HepG2 (cell line): ENCODE data around the gene TMEM258. TPM values are rescaled to one million over a fixed set of nuclear protein-coding genes. Genes with fewer than 3 reads are reported as not detected.
A peak's percentile ranks its signal among the peaks of the same experiment; 100 is the strongest.

Experiments used
- ATAC-seq: fragments of 200-7000 bp; cut with Tn5 transposase; 3 replicates; pipeline ENCODE4 v1.9.1; 2020; ENCODE audit warnings: mild to moderate bottlenecking, moderate library complexity
- BruUV-seq: library from RNA; stranded (reverse); fragments of 400-500 nt; replicated peaks from 2 replicates; lab custom pipeline; 2021; lab: Mats Ljungman, UMichigan
- CTCF ChIA-PET: fragments of 300-600 bp; formaldehyde crosslinking; extraction: SDS; loops from one replicate; lab custom pipeline; 2021; ENCODE audit warnings: low total read pairs, inconsistent platforms, low intra/inter-chr PET ratio; lab: Yijun Ruan, JAX
- POLR2A ChIA-PET: fragments of 350-600 bp; sonication (Branson Sonifier 250); formaldehyde crosslinking; loops from one replicate; lab custom pipeline; 2020; ENCODE audit warnings: antibody characterized with exemption, inconsistent platforms; lab: Yijun Ruan, JAX
- DNase-seq: peaks from one replicate; pipeline ENCODE4 v3.0.0-alpha.2; 2015; ENCODE audit warnings: low spot score
- FAIRE-seq: peaks from 3 replicates; lab custom pipeline; 2011; peaks lifted over from hg19 to GRCh38; lab: Jason Lieb, UNC
- H2AFZ ChIP-seq: one replicate; pipeline ENCODE4 v1.6.1; 2011; ENCODE audit warnings: low read length, inconsistent platforms
- H3K27ac ChIP-seq: fragments of 300-600 bp; 3 replicates; pipeline ENCODE4 v1.8.0; 2011; ENCODE audit warnings: mixed run types, mild to moderate bottlenecking, mixed read lengths, low read length, inconsistent platforms; ENCODE audit not compliant: insufficient read depth; ENCODE audit errors: extremely low read length
- H3K27me3 ChIP-seq, 2 experiments: fragments of 200-600 bp in 1 of 2; 2 replicates in 1 of 2; 3 replicates in 1 of 2; pipeline versions ENCODE4 v1.6.0 to v1.8.0; 2011; ENCODE audit warnings: low read length in 2 of 2, mild to moderate bottlenecking in 2 of 2, moderate library complexity in 2 of 2, inconsistent platforms in 1 of 2; ENCODE audit not compliant: insufficient read depth in 2 of 2, control insufficient read depth in 1 of 2
- H3K36me3 ChIP-seq, 2 experiments: fragments of 200-600 bp in 1 of 2; replicated peaks in 1 of 2; 2 replicates in 1 of 2; 3 replicates in 1 of 2; pipeline versions ENCODE4 v1.5.1 to v1.8.0; 2011; ENCODE audit warnings: low read length in 2 of 2, inconsistent platforms in 1 of 2; ENCODE audit not compliant: insufficient read depth in 2 of 2, control insufficient read depth in 1 of 2
- H3K4me1 ChIP-seq: 2 replicates; pipeline ENCODE4 v1.5.1; 2012; ENCODE audit warnings: low read length, inconsistent platforms; ENCODE audit not compliant: insufficient read depth
- H3K4me2 ChIP-seq: 2 replicates; pipeline ENCODE4 v1.6.0; 2011; ENCODE audit warnings: low read depth, low read length, inconsistent platforms
- H3K4me3 ChIP-seq, 3 experiments: fragments of 200-600 bp in 1 of 3; sonication (generic), shearing (Covaris generic) in 1 of 3; replicated peaks in 1 of 3; 2 replicates each; pipeline ENCODE4 v1.5.1; 2011 to 2016; ENCODE audit warnings: low read length in 3 of 3, inconsistent platforms in 2 of 3, low read depth in 2 of 3, mild to moderate bottlenecking in 2 of 3, control low read depth in 1 of 3, mixed read lengths in 1 of 3; ENCODE audit not compliant: insufficient read depth in 1 of 3
- H3K79me2 ChIP-seq: one replicate; pipeline ENCODE4 v1.6.1; 2011; ENCODE audit warnings: low read length, inconsistent platforms; ENCODE audit not compliant: insufficient read depth
- H3K9ac ChIP-seq: 2 replicates; pipeline ENCODE4 v1.6.0; 2011; ENCODE audit warnings: mild to moderate bottlenecking, low read depth, low read length, inconsistent platforms; ENCODE audit not compliant: insufficient read depth
- H3K9me3 ChIP-seq: 2 replicates; pipeline ENCODE4 v1.5.1; 2012; ENCODE audit warnings: mild to moderate bottlenecking, low read length
- H4K20me1 ChIP-seq: 2 replicates; pipeline ENCODE4 v1.6.0; 2011; ENCODE audit warnings: inconsistent platforms, mild to moderate bottlenecking, low read length, moderate library complexity; ENCODE audit not compliant: insufficient read depth
- HNF4A ChIP-seq: sonication (generic); formaldehyde crosslinking; IDR thresholded peaks from 2 replicates; pipeline ENCODE4 v1.4.0; 2020; ENCODE audit warnings: missing genetic modification reagents
- MTF1 ChIP-seq: sonication (generic); formaldehyde crosslinking; IDR thresholded peaks from 2 replicates; pipeline ENCODE4 v1.5.0; 2020; ENCODE audit warnings: missing genetic modification reagents
- NFRKB ChIP-seq: fragments of 450-650 bp; IDR thresholded peaks from 2 replicates; pipeline ENCODE4 v1.6.1; 2017
- NR2F6 ChIP-seq, 2 experiments: IDR thresholded peaks; 2 replicates each; pipeline ENCODE4 v1.6.1; 2016; ENCODE audit warnings: antibody characterized with exemption in 1 of 2, mild to moderate bottlenecking in 1 of 2
- PAXIP1 ChIP-seq: sonication (generic); formaldehyde crosslinking; conservative IDR thresholded peaks from 2 replicates; pipeline ENCODE4 v1.4.0; 2020; ENCODE audit warnings: mild to moderate bottlenecking, missing genetic modification reagents, moderate library complexity
- SP5 ChIP-seq: IDR thresholded peaks from 2 replicates; pipeline ENCODE4 v1.6.1; 2016; ENCODE audit warnings: low read depth, borderline replicate concordance
- ZNF549 ChIP-seq: sonication (generic); formaldehyde crosslinking; IDR thresholded peaks from 2 replicates; pipeline ENCODE4 v1.5.0; 2020; ENCODE audit warnings: missing genetic modification reagents
- WGBS: methylation state at CpG from one replicate; pipeline ENCODE4 v1.1.6; 2017; ENCODE audit warnings: low lambda C conversion rate; 5-methylcytosine and 5-hydroxymethylcytosine counted together
- in situ Hi-C: cut with HindIII; loops from 2 replicates; pipeline ENCODE4 v1.10.0; 2017; ENCODE audit warnings: low pct_unique_long_range_greater_than_20kb; ENCODE audit not compliant: extremely low pct_ligation_motif_present
- intact Hi-C: fragments of 100-400 bp; cut with micrococcal nuclease; formaldehyde crosslinking; loops from one replicate; pipeline ENCODE4 v1.10.0; 2022; ENCODE audit not compliant: unreplicated experiment
- polyA plus RNA-seq, 8 experiments: library from polyadenylated mRNA; depleted of rRNA in 3 of 8; stranded (reverse) in 7 of 8; unstranded in 1 of 8; fragments of >200 nt; fragmentation: Illumina TruSeq in 4 of 8; extraction: Trizol in 4 of 8; gene quantifications; 2 replicates each; pipeline versions ENCODE4 v1.2.1 to v1.2.3, GENCODE V29; 2011 to 2016; ENCODE audit warnings: low read depth in 4 of 8, missing spikeins in 1 of 8, mixed read lengths in 1 of 8; ENCODE audit not compliant: insufficient read depth in 1 of 8
- total RNA-seq, 5 experiments: library from RNA; depleted of rRNA; stranded (reverse); fragments of >200 nt; fragmentation: Illumina TruSeq; extraction: Trizol; gene quantifications; 2 replicates each; pipeline ENCODE4 v1.2.3, GENCODE V29; 2016; ENCODE audit warnings: low read depth in 1 of 5
- TF ChIP-seq, protein P1 (sequence below): sonication (generic); formaldehyde crosslinking; IDR thresholded peaks from 2 replicates; pipeline ENCODE4 v1.4.0; 2020; ENCODE audit warnings: missing genetic modification reagents
- TF ChIP-seq, protein P2 (sequence below): IDR thresholded peaks from 2 replicates; pipeline ENCODE4 v1.6.1; 2012; ENCODE audit warnings: inconsistent platforms
- TF ChIP-seq, protein P3 (sequence below): IDR thresholded peaks from 2 replicates; pipeline ENCODE4 v1.6.1; 2016; ENCODE audit warnings: mild to moderate bottlenecking

TMEM258 gene
- total and polyA plus RNA-seq, 2 of the 13 experiments (the other 11 are each of a cell fraction or from before 2014, with no cell fraction given) = 175 to 424 TPM

DNA sequence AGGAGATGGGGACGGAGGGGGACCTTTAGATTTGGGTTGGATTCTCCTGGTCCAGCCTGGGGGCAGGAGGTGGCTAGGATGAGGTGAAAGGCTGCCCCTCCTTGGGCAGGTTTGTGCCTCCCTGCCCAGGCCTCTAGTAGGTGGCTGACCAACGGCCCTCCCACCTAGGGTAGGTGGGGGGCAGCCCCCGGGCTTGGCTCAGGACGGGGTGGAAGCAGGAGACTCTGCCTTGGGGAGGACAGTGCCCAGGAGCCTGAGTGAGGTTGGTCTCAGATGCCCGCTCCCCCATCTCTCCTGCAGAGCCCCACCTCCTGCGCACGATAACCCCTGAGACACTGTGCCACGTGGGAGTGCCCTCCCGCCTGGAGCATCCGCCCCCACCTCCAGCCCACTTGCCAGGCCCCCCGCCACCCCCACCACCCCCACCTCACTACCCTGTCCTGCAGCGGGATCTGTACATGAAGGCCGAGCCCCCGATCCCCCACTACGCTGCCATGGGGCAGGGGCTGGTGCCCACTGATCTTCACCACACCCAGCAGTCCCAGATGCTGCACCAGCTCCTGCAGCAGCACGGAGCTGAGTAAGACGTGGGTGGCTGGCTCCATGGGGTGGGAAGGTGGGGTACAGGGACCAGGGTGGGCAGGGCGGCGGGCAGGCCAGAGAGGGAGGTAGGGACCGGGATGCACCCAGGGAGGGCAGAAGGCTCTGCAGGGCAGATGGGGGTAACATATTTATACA lies 22.3 kb downstream of the TMEM258 start:
- peak overlapping the region; percentile 76 for H3K9ac ChIP-seq
- no peak overlapping the region for H2AFZ ChIP-seq
- H4K20me1 ChIP-seq = no peaks in the 10 kb centered on the region
- peak overlapping the region; percentile 91 for H3K4me2 ChIP-seq
- BruUV-seq = no TSS peak
- H3K27ac ChIP-seq = peak overlapping the region; percentile 91
- ATAC-seq = peak; percentile 12
- peaks cover 73% of the 10 kb centered on the region for H3K4me1 ChIP-seq
- FAIRE-seq = no peak
- peak overlapping the region in 2 of 3 experiments; percentile 56 to 66; a peak in 5 of 6 replicates for H3K4me3 ChIP-seq
- intact Hi-C loops (loop anchor here (2.0 kb wide), 1 partner anchor 21 kb away; no protein-coding TSS in a partner anchor), in situ Hi-C loops (no loop called here)
- no peaks in the 10 kb centered on the region for H3K9me3 ChIP-seq
- H3K27me3 ChIP-seq = no peaks in the 10 kb centered on the region; a peak in 1 of 5 replicates
- DNase-seq = no peak
- CTCF ChIA-PET = interaction anchor here (1.1 to 2.7 kb wide), 4 partner anchors 13 to 22 kb away, joined by 3 to 47 read pairs (median 16); partner anchors contain the start of gene MYRF
- peaks cover 2 to 4% of the 10 kb centered on the region in 2 experiments; a peak in 1 of 5 replicates for H3K36me3 ChIP-seq
- POLR2A ChIA-PET = interaction anchor here (0.6 to 5.5 kb wide), 13 partner anchors 14 to 198 kb away, joined by 3 to 92 read pairs (median 6); partner anchors contain the start of genes FEN1, MYRF and TMEM258
- WGBS = 79% methylated on average over 12 of the region's 20 CpGs
- no peaks in the 10 kb centered on the region for H3K79me2 ChIP-seq
- TF ChIP-seq NR2F6 (IDR thresholded peaks at IDR 0.05) (no peak), NR2F6 (CRISPR knock-in tag; IDR thresholded peaks at IDR 0.05) (no peak), SP5 (CRISPR knock-in tag) (0 out of 2 replicates have a peak, but pooled peaks have one; percentile 0), PAXIP1 (CRISPR knock-in tag) (peak; percentile 59; the same call in 1 of the 2 replicates), ZNF549 (CRISPR knock-in tag) (no peak), MTF1 (CRISPR knock-in tag) (no peak), HNF4A (no peak), NFRKB (no peak)
- TF ChIP-seq, protein P1, sequence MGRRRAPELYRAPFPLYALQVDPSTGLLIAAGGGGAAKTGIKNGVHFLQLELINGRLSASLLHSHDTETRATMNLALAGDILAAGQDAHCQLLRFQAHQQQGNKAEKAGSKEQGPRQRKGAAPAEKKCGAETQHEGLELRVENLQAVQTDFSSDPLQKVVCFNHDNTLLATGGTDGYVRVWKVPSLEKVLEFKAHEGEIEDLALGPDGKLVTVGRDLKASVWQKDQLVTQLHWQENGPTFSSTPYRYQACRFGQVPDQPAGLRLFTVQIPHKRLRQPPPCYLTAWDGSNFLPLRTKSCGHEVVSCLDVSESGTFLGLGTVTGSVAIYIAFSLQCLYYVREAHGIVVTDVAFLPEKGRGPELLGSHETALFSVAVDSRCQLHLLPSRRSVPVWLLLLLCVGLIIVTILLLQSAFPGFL (CRISPR knock-in tag) = no peak
- TF ChIP-seq, protein P2, sequence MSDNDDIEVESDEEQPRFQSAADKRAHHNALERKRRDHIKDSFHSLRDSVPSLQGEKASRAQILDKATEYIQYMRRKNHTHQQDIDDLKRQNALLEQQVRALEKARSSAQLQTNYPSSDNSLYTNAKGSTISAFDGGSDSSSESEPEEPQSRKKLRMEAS = 0 out of 2 replicates have a peak, but pooled peaks have one; percentile 9
- TF ChIP-seq, protein P3, sequence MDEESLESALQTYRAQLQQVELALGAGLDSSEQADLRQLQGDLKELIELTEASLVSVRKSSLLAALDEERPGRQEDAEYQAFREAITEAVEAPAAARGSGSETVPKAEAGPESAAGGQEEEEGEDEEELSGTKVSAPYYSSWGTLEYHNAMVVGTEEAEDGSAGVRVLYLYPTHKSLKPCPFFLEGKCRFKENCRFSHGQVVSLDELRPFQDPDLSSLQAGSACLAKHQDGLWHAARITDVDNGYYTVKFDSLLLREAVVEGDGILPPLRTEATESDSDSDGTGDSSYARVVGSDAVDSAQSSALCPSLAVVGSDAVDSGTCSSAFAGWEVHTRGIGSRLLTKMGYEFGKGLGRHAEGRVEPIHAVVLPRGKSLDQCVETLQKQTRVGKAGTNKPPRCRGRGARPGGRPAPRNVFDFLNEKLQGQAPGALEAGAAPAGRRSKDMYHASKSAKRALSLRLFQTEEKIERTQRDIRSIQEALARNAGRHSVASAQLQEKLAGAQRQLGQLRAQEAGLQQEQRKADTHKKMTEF (CRISPR knock-in tag) = no peak
